ENCODE data around the gene ZBP1.

Gene ZBP1

DNA sequence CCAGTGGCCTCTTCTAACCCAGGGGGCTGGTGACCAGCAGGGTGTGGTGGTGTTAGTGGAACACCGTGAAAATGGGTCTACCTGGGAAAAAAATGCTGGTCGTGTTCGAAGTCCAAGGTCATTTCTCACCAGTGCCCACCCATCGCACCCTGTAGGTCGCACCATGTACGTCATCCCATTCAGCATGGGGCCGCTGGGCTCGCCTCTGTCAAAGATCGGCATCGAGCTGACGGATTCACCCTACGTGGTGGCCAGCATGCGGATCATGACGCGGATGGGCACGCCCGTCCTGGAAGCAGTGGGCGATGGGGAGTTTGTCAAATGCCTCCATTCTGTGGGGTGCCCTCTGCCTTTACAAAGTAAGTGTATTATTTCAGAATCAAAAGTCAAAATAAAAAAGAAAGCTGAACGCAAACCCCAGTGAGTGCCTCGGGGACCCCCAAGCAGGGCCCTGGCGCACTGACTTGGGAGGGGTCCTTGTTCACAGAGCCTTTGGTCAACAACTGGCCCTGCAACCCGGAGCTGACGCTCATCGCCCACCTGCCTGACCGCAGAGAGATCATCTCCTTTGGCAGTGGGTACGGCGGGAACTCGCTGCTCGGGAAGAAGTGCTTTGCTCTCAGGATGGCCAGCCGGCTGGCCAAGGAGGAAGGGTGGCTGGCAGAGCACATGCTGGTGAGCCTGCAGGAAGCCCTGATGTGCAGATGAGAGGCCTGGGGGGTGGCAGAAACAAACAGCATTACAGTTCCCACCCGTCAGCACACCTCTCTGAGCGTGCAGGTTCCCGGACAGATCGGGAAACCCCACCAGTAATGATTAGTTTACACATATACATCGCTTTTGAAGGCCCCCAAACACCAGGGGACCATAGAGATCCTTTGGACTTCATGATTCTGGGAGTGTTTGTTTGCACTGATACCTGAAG is 57.4 kb downstream of the ZBP1 start:
- H2AK5ac ChIP-seq (ENCODE audit: low read depth, low read length) = no peak overlapping the region
- no peak overlapping the region for H3K27ac ChIP-seq (replicated peaks; ENCODE audit: low read length)
- H2BK15ac ChIP-seq (ENCODE audit: low read length) = no peak overlapping the region
- H3K23ac ChIP-seq (ENCODE audit: low read depth, low read length, poor library complexity) = no peak overlapping the region
- H3K27me3 ChIP-seq (ENCODE audit: control insufficient read depth in 3 of 3, insufficient read depth in 3 of 3, low read depth in 1 of 3, low read length in 3 of 3) = peaks cover 0 to 47% (median 0%) of the 10 kb centered on the region in 3 experiments
- no peaks in the 10 kb centered on the region for H3K9me3 ChIP-seq (replicated peaks in 1 of 2; ENCODE audit: control insufficient read depth in 2 of 2, insufficient read depth in 1 of 2, low read depth in 1 of 2, low read length in 2 of 2)
- no peak overlapping the region for H3K9ac ChIP-seq (ENCODE audit: low read depth, low read length, poor library complexity)
- H3K36me3 ChIP-seq (replicated peaks in 1 of 2; ENCODE audit: control insufficient read depth in 2 of 2, insufficient read depth in 2 of 2, low read length in 2 of 2) = no peaks in the 10 kb centered on the region
- H3K4me1 ChIP-seq (ENCODE audit: control insufficient read depth in 2 of 2, insufficient read depth in 1 of 2, low read depth in 1 of 2, low read length in 2 of 2) = no peaks in the 10 kb centered on the region
- H3K4ac ChIP-seq (ENCODE audit: low read length) = no peak overlapping the region
- H2AFZ ChIP-seq (ENCODE audit: low read length) = no peak overlapping the region
- no peak overlapping the region for H4K8ac ChIP-seq (ENCODE audit: low read depth, low read length)
- peaks cover 1% of the 10 kb centered on the region for H3K79me1 ChIP-seq (ENCODE audit: low read depth, low read length)
- WGBS, 2 donors (ENCODE audit: extremely low coverage in 2 of 2, insufficient read length in 2 of 2, insufficient replicate concordance in 1 of 2) = no CpG with 5 or more reads among the region's 35 CpGs
- no peak overlapping the region for H3K4me2 ChIP-seq (ENCODE audit: insufficient read depth, low read length, poor library complexity, severe bottlenecking)
- H2BK12ac ChIP-seq (ENCODE audit: low read length) = no peak overlapping the region
- H2BK5ac ChIP-seq (ENCODE audit: low read length) = no peak overlapping the region
- H4K91ac ChIP-seq (ENCODE audit: low read depth, low read length, poor library complexity) = no peak overlapping the region
- no peak overlapping the region for H3K14ac ChIP-seq (ENCODE audit: low read length)
- no peak overlapping the region for H3K18ac ChIP-seq (ENCODE audit: low read length)
- no peak overlapping the region for H3K4me3 ChIP-seq (ENCODE audit: low read length in 2 of 2)
- DNase-seq (ENCODE audit: low spot score) = no peak
- H2BK120ac ChIP-seq (ENCODE audit: low read depth, low read length) = no peak overlapping the region

DNA sequence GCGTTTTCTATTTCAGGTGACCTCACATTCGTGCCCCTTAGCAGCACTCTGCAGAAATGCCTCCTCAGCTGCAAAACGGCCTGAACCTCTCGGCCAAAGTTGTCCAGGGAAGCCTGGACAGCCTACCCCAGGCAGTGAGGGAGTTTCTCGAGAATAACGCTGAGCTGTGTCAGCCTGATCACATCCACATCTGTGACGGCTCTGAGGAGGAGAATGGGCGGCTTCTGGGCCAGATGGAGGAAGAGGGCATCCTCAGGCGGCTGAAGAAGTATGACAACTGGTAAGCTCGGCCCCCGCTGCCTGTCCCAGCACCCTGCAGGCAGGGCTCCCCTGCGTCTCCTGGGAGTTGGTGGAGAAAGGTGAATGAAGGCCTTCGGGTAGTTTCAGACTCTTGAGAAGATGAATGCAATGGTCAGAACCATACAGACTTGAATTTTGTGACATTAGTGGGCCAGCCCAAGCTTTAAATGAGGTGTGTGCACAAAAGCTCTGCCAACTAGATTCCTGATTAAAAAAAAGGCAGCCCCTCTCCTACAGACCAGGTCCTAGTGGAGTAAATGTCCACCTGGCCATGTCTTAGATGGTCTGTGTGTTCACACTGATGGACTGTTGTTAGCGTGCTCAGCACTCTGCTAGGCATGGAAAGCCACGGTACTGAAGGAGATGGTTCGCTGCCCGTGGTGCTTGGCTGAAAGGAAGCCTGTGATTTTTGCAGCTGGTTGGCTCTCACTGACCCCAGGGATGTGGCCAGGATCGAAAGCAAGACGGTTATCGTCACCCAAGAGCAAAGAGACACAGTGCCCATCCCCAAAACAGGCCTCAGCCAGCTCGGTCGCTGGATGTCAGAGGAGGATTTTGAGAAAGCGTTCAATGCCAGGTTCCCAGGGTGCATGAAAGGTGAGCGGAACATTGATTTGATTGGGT is 58.6 kb downstream of the ZBP1 start:
- H3K36me3 ChIP-seq (replicated peaks in 1 of 2; ENCODE audit: control insufficient read depth in 2 of 2, insufficient read depth in 2 of 2, low read length in 2 of 2) = no peaks in the 10 kb centered on the region
- no peaks in the 10 kb centered on the region for H3K9me3 ChIP-seq (replicated peaks in 1 of 2; ENCODE audit: control insufficient read depth in 2 of 2, insufficient read depth in 1 of 2, low read depth in 1 of 2, low read length in 2 of 2)
- H3K27ac ChIP-seq (replicated peaks; ENCODE audit: low read length) = no peak overlapping the region
- no peak overlapping the region for H3K4me2 ChIP-seq (ENCODE audit: insufficient read depth, low read length, poor library complexity, severe bottlenecking)
- H2BK12ac ChIP-seq (ENCODE audit: low read length) = no peak overlapping the region
- H3K27me3 ChIP-seq (ENCODE audit: control insufficient read depth in 3 of 3, insufficient read depth in 3 of 3, low read depth in 1 of 3, low read length in 3 of 3) = peaks cover 0 to 49% (median 0%) of the 10 kb centered on the region in 3 experiments
- H3K18ac ChIP-seq (ENCODE audit: low read length) = no peak overlapping the region
- DNase-seq (ENCODE audit: low spot score) = no peak
- no peak overlapping the region for H3K14ac ChIP-seq (ENCODE audit: low read length)
- peak overlapping the region in 1 of 2 donors; percentile 24 for H3K4me3 ChIP-seq (ENCODE audit: low read length in 2 of 2)
- H2BK15ac ChIP-seq (ENCODE audit: low read length) = no peak overlapping the region
- no CpG with 5 or more reads among the region's 24 CpGs for WGBS, 2 donors (ENCODE audit: extremely low coverage in 2 of 2, insufficient read length in 2 of 2, insufficient replicate concordance in 1 of 2)
- no peaks in the 10 kb centered on the region for H3K4me1 ChIP-seq (ENCODE audit: control insufficient read depth in 2 of 2, insufficient read depth in 1 of 2, low read depth in 1 of 2, low read length in 2 of 2)
- no peak overlapping the region for H2AK5ac ChIP-seq (ENCODE audit: low read depth, low read length)
- H3K4ac ChIP-seq (ENCODE audit: low read length) = no peak overlapping the region
- no peak overlapping the region for H4K91ac ChIP-seq (ENCODE audit: low read depth, low read length, poor library complexity)
- no peak overlapping the region for H2BK120ac ChIP-seq (ENCODE audit: low read depth, low read length)
- no peak overlapping the region for H3K23ac ChIP-seq (ENCODE audit: low read depth, low read length, poor library complexity)
- H3K9ac ChIP-seq (ENCODE audit: low read depth, low read length, poor library complexity) = peak overlapping the region; percentile 55
- H3K79me1 ChIP-seq (ENCODE audit: low read depth, low read length) = no peaks in the 10 kb centered on the region
- H2BK5ac ChIP-seq (ENCODE audit: low read length) = no peak overlapping the region
- H4K8ac ChIP-seq (ENCODE audit: low read depth, low read length) = no peak overlapping the region
- no peak overlapping the region for H2AFZ ChIP-seq (ENCODE audit: low read length)

DNA sequence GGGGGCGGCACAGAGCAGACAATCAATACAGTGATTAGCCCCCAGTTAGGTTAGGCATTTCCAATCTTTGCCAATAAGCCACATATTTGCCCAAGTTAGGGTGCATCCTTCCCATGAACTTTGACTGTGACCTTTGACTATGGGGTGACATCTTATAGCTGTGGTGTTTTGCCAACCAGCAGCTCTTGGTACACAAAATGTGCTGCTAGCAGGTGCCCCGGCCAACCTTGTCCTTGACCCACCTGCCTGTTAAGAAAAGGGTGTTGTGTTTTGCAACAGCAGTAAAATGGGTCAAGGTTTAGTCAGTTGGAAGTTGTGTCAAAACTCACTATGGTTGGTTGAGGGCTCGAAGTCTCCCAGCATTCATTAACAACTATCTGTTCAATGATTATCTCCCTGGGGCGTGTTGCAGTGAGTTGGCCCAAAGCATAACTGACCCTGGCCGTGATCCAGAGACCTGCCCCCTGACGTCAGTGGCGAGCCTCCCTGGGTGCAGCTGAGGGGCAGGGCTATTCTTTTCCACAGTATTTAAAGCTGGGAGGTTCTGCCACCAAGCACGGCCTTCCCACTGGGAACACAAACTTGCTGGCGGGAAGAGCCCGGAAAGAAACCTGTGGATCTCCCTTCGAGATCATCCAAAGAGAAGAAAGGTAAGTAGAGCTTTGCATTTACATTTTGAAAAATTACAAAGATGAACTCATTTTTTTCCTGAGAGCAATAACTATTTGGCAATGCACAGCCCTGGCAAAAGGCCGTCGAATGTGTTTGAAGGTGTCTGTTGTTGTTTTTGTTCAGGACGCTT is 59.5 kb downstream of the ZBP1 start, which contains the start of gene PCK1:
Gene PCK1, plus strand, starts transcription at position 557 of the 802 bp plus-strand sequence. CDS start 302 bp downstream, outside the sequence.
- Histone ChIP-seq H3K9me3 (replicated peaks in 1 of 2; ENCODE audit: control insufficient read depth in 2 of 2, insufficient read depth in 1 of 2, low read depth in 1 of 2, low read length in 2 of 2) (no peaks in the 10 kb centered on the region), H2BK12ac (ENCODE audit: low read length) (no peak within 1 kb of the TSS), H2BK15ac (ENCODE audit: low read length) (no peak within 1 kb of the TSS), H3K79me1 (ENCODE audit: low read depth, low read length) (no peaks in the 10 kb centered on the region), H3K4me3 (ENCODE audit: low read length in 2 of 2) (peak within 1 kb of the TSS in 1 of 2 donors; percentile 24), H3K4me1 (ENCODE audit: control insufficient read depth in 2 of 2, insufficient read depth in 1 of 2, low read depth in 1 of 2, low read length in 2 of 2) (no peaks in the 10 kb centered on the region), H3K14ac (ENCODE audit: low read length) (no peak within 1 kb of the TSS), H2AFZ (ENCODE audit: low read length) (no peak within 1 kb of the TSS), H4K91ac (ENCODE audit: low read depth, low read length, poor library complexity) (no peak within 1 kb of the TSS), H3K18ac (ENCODE audit: low read length) (no peak within 1 kb of the TSS), H3K4ac (ENCODE audit: low read length) (no peak within 1 kb of the TSS), H2AK5ac (ENCODE audit: low read depth, low read length) (no peak within 1 kb of the TSS), H3K36me3 (replicated peaks in 1 of 2; ENCODE audit: control insufficient read depth in 2 of 2, insufficient read depth in 2 of 2, low read length in 2 of 2) (no peaks in the 10 kb centered on the region), H2BK120ac (ENCODE audit: low read depth, low read length) (no peak within 1 kb of the TSS), H3K27ac (replicated peaks; ENCODE audit: low read length) (no peak within 1 kb of the TSS), H3K23ac (ENCODE audit: low read depth, low read length, poor library complexity) (no peak within 1 kb of the TSS), H3K9ac (ENCODE audit: low read depth, low read length, poor library complexity) (peak within 1 kb of the TSS; percentile 55), H4K8ac (ENCODE audit: low read depth, low read length) (no peak within 1 kb of the TSS), H3K27me3 (ENCODE audit: control insufficient read depth in 3 of 3, insufficient read depth in 3 of 3, low read depth in 1 of 3, low read length in 3 of 3) (peaks cover 0 to 49% (median 0%) of the 10 kb centered on the region in 3 experiments), H3K4me2 (ENCODE audit: insufficient read depth, low read length, poor library complexity, severe bottlenecking) (no peak within 1 kb of the TSS), H2BK5ac (ENCODE audit: low read length) (no peak within 1 kb of the TSS)
- DNase-seq (ENCODE audit: low spot score) = no peak
- WGBS, 2 donors (ENCODE audit: extremely low coverage in 2 of 2, insufficient read length in 2 of 2, insufficient replicate concordance in 1 of 2) = no CpG with 5 or more reads among the region's 14 CpGs

All from neuronal stem cell (in vitro differentiated cells).